ENCODE results near the gene LRRC4C. TPM values are rescaled to one million over a fixed set of nuclear protein-coding genes. Genes with fewer than 3 reads are reported as not detected.
"Not testable (repeated sequence)": the region's sequence is repeated elsewhere in the genome, so short reads cannot be mapped to it uniquely, and the experiment has no call there.

The LRRC4C gene
- total RNA-seq, 1 experiment from 2014 or later: 0.15 TPM

GRCh38 chr11:41020259-41020658 is 439.2 kb downstream of the LRRC4C start:
- CTCF ChIA-PET: interaction anchor here (0.7 kb wide), 1 partner anchor 467 kb away, joined by 4 read pairs; no protein-coding TSS in a partner anchor
- in situ Hi-C loops (cut with HindIII; ENCODE audit: low pct_unique_long_range_greater_than_20kb, low sequenced_read_pairs) (no loop called here), intact Hi-C loops (cut with micrococcal nuclease; ENCODE audit: unreplicated experiment) (no loop called here)
- TF ChIP-seq CTCF (IDR thresholded peaks at IDR 0.05) (no peak), SIN3A (IDR thresholded peaks at IDR 0.05; ENCODE audit: borderline replicate concordance, insufficient read depth, low read depth, low read length) (no peak), REST (IDR thresholded peaks at IDR 0.05; ENCODE audit: insufficient read depth in 1 of 2, low read depth in 2 of 2, low read length in 1 of 2) (no peak)
- no peaks in the 10 kb centered on the region for H3K36me3 ChIP-seq (ENCODE audit: control insufficient read depth, insufficient read depth, low read length)
- no peak for ATAC-seq
- POLR2A ChIA-PET: no interaction called here
- no peak overlapping the region for H3K4me3 ChIP-seq (ENCODE audit: low read depth in 2 of 2, low read length in 2 of 2)
- no peak for DNase-seq (ENCODE audit: low read depth, low spot score)
- BruUV-seq (replicated peaks): no TSS peak
- H3K4me1 ChIP-seq (ENCODE audit: control insufficient read depth, insufficient read depth, low read length): no peaks in the 10 kb centered on the region
- H3K27me3 ChIP-seq (ENCODE audit: control insufficient read depth, insufficient read depth, low read length): no peaks in the 10 kb centered on the region; the same call in 1 of the 2 replicates
- no peak overlapping the region for H3K27ac ChIP-seq (ENCODE audit: low read length)
- H3K9me3 ChIP-seq (ENCODE audit: control insufficient read depth, insufficient read depth, low read depth, low read length): no peaks in the 10 kb centered on the region

DNA sequence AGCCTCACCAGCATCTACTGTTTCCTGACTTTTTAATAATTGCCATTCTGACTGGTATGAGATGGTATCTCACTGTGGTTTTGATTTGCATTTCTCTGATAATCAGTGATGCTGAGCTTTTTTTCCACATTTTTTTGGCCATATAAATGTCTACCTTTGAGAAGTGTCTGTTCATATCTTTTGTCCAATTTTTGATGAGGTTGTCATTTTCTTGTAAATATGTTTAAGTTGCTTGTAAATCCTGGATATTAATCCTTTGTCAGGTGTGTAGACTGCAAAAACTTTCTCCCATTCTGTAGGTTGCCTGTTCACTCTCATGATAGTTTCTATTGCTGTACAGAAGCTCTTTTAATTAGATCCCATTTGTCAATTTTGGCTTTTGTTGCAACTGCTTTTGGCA is 439.8 kb downstream of the LRRC4C start:
- ATAC-seq; in situ Hi-C loops (cut with HindIII; ENCODE audit: low pct_unique_long_range_greater_than_20kb, low sequenced_read_pairs); CTCF ChIA-PET; H3K36me3 ChIP-seq (ENCODE audit: control insufficient read depth, insufficient read depth, low read length); BruUV-seq (replicated peaks); H3K27me3 ChIP-seq (ENCODE audit: control insufficient read depth, insufficient read depth, low read length); DNase-seq (ENCODE audit: low read depth, low spot score); H3K4me1 ChIP-seq (ENCODE audit: control insufficient read depth, insufficient read depth, low read length); H3K4me3 ChIP-seq (ENCODE audit: low read depth in 2 of 2, low read length in 2 of 2); H3K27ac ChIP-seq (ENCODE audit: low read length); POLR2A ChIA-PET; H3K9me3 ChIP-seq (ENCODE audit: control insufficient read depth, insufficient read depth, low read depth, low read length); intact Hi-C loops (cut with micrococcal nuclease; ENCODE audit: unreplicated experiment): not testable (repeated sequence)

- ChIA-PET POLR2A (no interaction called here), CTCF (no interaction called here)
- Histone ChIP-seq H3K4me3 (ENCODE audit: low read depth in 2 of 2, low read length in 2 of 2) (no peak overlapping the region), H3K36me3 (ENCODE audit: control insufficient read depth, insufficient read depth, low read length) (no peaks in the 10 kb centered on the region), H3K4me1 (ENCODE audit: control insufficient read depth, insufficient read depth, low read length) (no peaks in the 10 kb centered on the region), H3K27me3 (ENCODE audit: control insufficient read depth, insufficient read depth, low read length) (no peaks in the 10 kb centered on the region; the same call in 1 of the 2 replicates), H3K9me3 (ENCODE audit: control insufficient read depth, insufficient read depth, low read depth, low read length) (no peaks in the 10 kb centered on the region), H3K27ac (ENCODE audit: low read length) (no peak overlapping the region)
- in situ Hi-C loops (cut with HindIII; ENCODE audit: low pct_unique_long_range_greater_than_20kb, low sequenced_read_pairs) (no loop called here), intact Hi-C loops (cut with micrococcal nuclease; ENCODE audit: unreplicated experiment) (no loop called here)
- no TSS peak for BruUV-seq (replicated peaks)
- TF ChIP-seq TCF7L2 (IDR thresholded peaks at IDR 0.05; ENCODE audit: low read depth, low read length) (no peak), CTCF (IDR thresholded peaks at IDR 0.05) (no peak), REST (IDR thresholded peaks at IDR 0.05; ENCODE audit: insufficient read depth in 1 of 2, low read depth in 2 of 2, low read length in 1 of 2) (no peak), POLR2AphosphoS5 (IDR thresholded peaks at IDR 0.05; ENCODE audit: low read depth, low read length) (no peak), SIN3A (IDR thresholded peaks at IDR 0.05; ENCODE audit: borderline replicate concordance, insufficient read depth, low read depth, low read length) (no peak)
- DNase-seq (ENCODE audit: low read depth, low spot score) (no peak), ATAC-seq (no peak)
These were observed 441.2 kb downstream of the LRRC4C start for GRCh38 chr11:41018224-41018623.

Measured in Panc1 (cell line).